Endodermal cell (in vitro differentiated cells): ENCODE measurements around the gene TCF4. TPM values are rescaled to one million over a fixed set of nuclear protein-coding genes. Genes with fewer than 3 reads are reported as not detected.

ENCODE experiments used
- DNase-seq: peaks from one replicate; pipeline ENCODE4 v3.0.0-alpha.2; 2017
- H3K27ac ChIP-seq: 2 replicates; pipeline ENCODE4 v1.5.1; 2013; ENCODE audit warnings: mild to moderate bottlenecking, low read depth, low read length, moderate library complexity
- H3K27me3 ChIP-seq: 2 replicates; pipeline ENCODE4 v1.6.1; 2013; ENCODE audit warnings: mild to moderate bottlenecking, low read length, moderate library complexity; ENCODE audit not compliant: insufficient read depth, control insufficient read depth, poor library complexity, severe bottlenecking
- H3K36me3 ChIP-seq: 2 replicates; pipeline ENCODE4 v1.7.0; 2013; ENCODE audit warnings: mild to moderate bottlenecking, low read length, moderate library complexity; ENCODE audit not compliant: control insufficient read depth, insufficient read depth
- H3K4me1 ChIP-seq: one replicate; pipeline ENCODE4 v1.7.0; 2013; ENCODE audit warnings: low read length; ENCODE audit not compliant: control insufficient read depth, insufficient read depth
- H3K4me3 ChIP-seq: 2 replicates; pipeline ENCODE4 v1.5.1; 2013; ENCODE audit warnings: mild to moderate bottlenecking, low read length, moderate library complexity
- H3K9ac ChIP-seq: 2 replicates; pipeline ENCODE4 v1.6.1; 2013; ENCODE audit warnings: mild to moderate bottlenecking, low read length, moderate library complexity; ENCODE audit not compliant: poor library complexity, severe bottlenecking; ENCODE audit errors: extremely low read depth
- H3K9me3 ChIP-seq: 2 replicates; pipeline ENCODE4 v1.6.1; 2013; ENCODE audit warnings: mild to moderate bottlenecking, low read length, moderate library complexity; ENCODE audit not compliant: control insufficient read depth
- H3K27ac Mint-ChIP-seq: 2 replicates; pipeline ENCODE4 v1.8.0; 2020; ENCODE audit warnings: mixed read lengths
- H3K27me3 Mint-ChIP-seq: 2 replicates; pipeline ENCODE4 v1.8.0; 2021; ENCODE audit warnings: mild to moderate bottlenecking, mixed read lengths; ENCODE audit not compliant: insufficient read depth
- H3K36me3 Mint-ChIP-seq: 2 replicates; pipeline ENCODE4 v1.8.0; 2020; ENCODE audit warnings: low read depth, mixed read lengths
- H3K4me1 Mint-ChIP-seq: 2 replicates; pipeline ENCODE4 v1.8.0; 2020; ENCODE audit warnings: mixed read lengths
- H3K4me3 Mint-ChIP-seq: 2 replicates; pipeline ENCODE4 v1.8.0; 2020; ENCODE audit warnings: mild to moderate bottlenecking, moderate library complexity, mixed read lengths
- H3K9me3 Mint-ChIP-seq: 2 replicates; pipeline ENCODE4 v1.8.0; 2020; ENCODE audit warnings: mild to moderate bottlenecking, mixed read lengths
- CTCF ChIP-seq: fragments of 200-600 bp; sonication (generic); conservative IDR thresholded peaks from 2 replicates; pipeline ENCODE4 v1.5.0; 2021; ENCODE audit warnings: antibody characterized with exemption, mild to moderate bottlenecking
- WGBS, 2 experiments: methylation state at CpG; one replicate each; pipeline versions ENCODE4 v1.1.5 to v1.1.7; 2013; ENCODE audit warnings: missing lambda C conversion rate in 2 of 2, mixed read lengths in 1 of 2; ENCODE audit not compliant: insufficient coverage in 1 of 2, insufficient read length in 1 of 2; 5-methylcytosine and 5-hydroxymethylcytosine counted together
- total RNA-seq, 2 donors: library from RNA; stranded (reverse); fragmentation: NEBNext Ultra II Directional in 1 of 2; extraction: Animal tissue kit (Norgen Biotek cat#: 25700) in 1 of 2; gene quantifications; 2 replicates in 1 of 2; 3 replicates in 1 of 2; pipeline ENCODE4 v1.2.1, GENCODE V29; 2021

TCF4 gene
- total RNA-seq, 2 donors from 2014 or later = 40.4 to 58.5 TPM

GRCh38 chr18:55381277-55381676 lies 206.7 kb downstream of the TCF4 start:
- H3K27ac ChIP-seq = no peak overlapping the region
- no peaks in the 10 kb centered on the region for H3K36me3 ChIP-seq
- H3K4me3 ChIP-seq = no peak overlapping the region
- no peak overlapping the region for H3K27ac Mint-ChIP-seq
- no peak overlapping the region for H3K9ac ChIP-seq
- peaks cover 25% of the 10 kb centered on the region for H3K36me3 Mint-ChIP-seq
- no peaks in the 10 kb centered on the region for H3K4me1 ChIP-seq
- H3K4me3 Mint-ChIP-seq = no peak overlapping the region
- no peak for TF ChIP-seq CTCF
- DNase-seq = no peak
- no peaks in the 10 kb centered on the region for H3K27me3 ChIP-seq
- no peaks in the 10 kb centered on the region for H3K4me1 Mint-ChIP-seq
- no peaks in the 10 kb centered on the region for H3K27me3 Mint-ChIP-seq
- H3K9me3 Mint-ChIP-seq = peaks cover 18% of the 10 kb centered on the region
- H3K9me3 ChIP-seq = peaks cover 15% of the 10 kb centered on the region

DNA sequence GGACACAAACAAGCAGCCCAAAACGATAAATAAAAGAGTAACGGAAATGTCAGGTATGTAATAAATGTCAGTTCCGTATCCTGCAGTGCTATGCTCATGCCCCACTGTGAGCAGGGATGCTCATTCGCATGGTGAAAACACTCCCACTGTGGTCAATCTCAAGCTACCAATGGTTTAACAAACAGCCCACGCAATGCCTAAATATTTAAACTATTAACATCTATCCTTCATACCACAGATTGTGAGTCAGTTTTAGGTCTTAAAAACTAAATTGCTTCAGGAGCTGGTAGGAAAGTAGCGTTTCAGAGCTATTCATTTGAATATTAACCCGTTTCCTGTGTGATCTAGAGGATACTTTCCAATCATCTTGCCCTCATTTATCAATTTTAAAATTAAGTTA lies 207.4 kb downstream of the TCF4 start:
- Mint-ChIP-seq H3K36me3 (peaks cover 25% of the 10 kb centered on the region), H3K27ac (no peak overlapping the region), H3K9me3 (peaks cover 18% of the 10 kb centered on the region), H3K4me1 (no peaks in the 10 kb centered on the region), H3K27me3 (no peaks in the 10 kb centered on the region), H3K4me3 (no peak overlapping the region)
- Histone ChIP-seq H3K4me3 (no peak overlapping the region), H3K27ac (no peak overlapping the region), H3K9me3 (peaks cover 15% of the 10 kb centered on the region), H3K27me3 (no peaks in the 10 kb centered on the region), H3K9ac (no peak overlapping the region), H3K36me3 (no peaks in the 10 kb centered on the region), H3K4me1 (no peaks in the 10 kb centered on the region)
- no peak for TF ChIP-seq CTCF
- WGBS, 2 experiments = 93 to 95% methylated on average over 3 to 7 of the region's 7 CpGs
- DNase-seq = no peak

DNA sequence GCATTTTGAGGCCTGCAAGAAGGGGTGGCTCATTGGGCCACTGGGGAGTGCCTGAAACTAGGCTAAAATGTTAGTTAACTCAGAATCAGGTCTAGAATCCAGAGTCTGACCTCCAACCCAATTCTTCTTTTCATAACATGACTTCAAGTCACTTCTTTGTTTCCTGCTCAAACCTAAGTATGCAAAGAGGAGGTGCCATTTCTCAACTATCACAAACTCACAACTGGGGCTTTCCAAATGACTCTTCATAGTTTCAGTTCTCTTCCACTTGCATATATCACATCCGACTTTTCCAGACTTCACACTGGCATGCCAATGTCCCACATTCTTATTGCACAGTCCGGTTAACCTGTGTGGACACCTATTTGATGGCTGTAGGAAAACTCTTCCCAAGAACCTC lies 211.6 kb downstream of the TCF4 start:
- DNase-seq = no peak
- Histone ChIP-seq H3K4me1 (no peaks in the 10 kb centered on the region), H3K27me3 (no peaks in the 10 kb centered on the region), H3K4me3 (no peak overlapping the region), H3K9ac (no peak overlapping the region), H3K9me3 (peaks cover 3% of the 10 kb centered on the region), H3K27ac (no peak overlapping the region), H3K36me3 (no peaks in the 10 kb centered on the region)
- 91 to 100% methylated on average over 2 of the region's 2 CpGs for WGBS, 2 experiments
- Mint-ChIP-seq H3K36me3 (peaks cover 7% of the 10 kb centered on the region), H3K4me3 (no peak overlapping the region), H3K4me1 (peaks cover 2% of the 10 kb centered on the region), H3K27ac (no peak overlapping the region), H3K27me3 (no peaks in the 10 kb centered on the region), H3K9me3 (peaks cover 2% of the 10 kb centered on the region)
- TF ChIP-seq CTCF = no peak
